Head of caudate nucleus (tissue), 42 donors: ENCODE measurements around the gene IL2RA.

Experiments used
- DNase-seq, 42 donors: peaks; one replicate each; pipeline versions ENCODE4 v3.0.0 to v3.0.0-alpha.2; 2020 to 2021; ENCODE audit warnings: mixed read lengths in 7 of 42
- intact Hi-C: fragments of 100-400 bp; cut with DNase I; formaldehyde crosslinking; loops from one replicate; pipeline ENCODE4 v1.15.0; 2022

Gene IL2RA

DNA sequence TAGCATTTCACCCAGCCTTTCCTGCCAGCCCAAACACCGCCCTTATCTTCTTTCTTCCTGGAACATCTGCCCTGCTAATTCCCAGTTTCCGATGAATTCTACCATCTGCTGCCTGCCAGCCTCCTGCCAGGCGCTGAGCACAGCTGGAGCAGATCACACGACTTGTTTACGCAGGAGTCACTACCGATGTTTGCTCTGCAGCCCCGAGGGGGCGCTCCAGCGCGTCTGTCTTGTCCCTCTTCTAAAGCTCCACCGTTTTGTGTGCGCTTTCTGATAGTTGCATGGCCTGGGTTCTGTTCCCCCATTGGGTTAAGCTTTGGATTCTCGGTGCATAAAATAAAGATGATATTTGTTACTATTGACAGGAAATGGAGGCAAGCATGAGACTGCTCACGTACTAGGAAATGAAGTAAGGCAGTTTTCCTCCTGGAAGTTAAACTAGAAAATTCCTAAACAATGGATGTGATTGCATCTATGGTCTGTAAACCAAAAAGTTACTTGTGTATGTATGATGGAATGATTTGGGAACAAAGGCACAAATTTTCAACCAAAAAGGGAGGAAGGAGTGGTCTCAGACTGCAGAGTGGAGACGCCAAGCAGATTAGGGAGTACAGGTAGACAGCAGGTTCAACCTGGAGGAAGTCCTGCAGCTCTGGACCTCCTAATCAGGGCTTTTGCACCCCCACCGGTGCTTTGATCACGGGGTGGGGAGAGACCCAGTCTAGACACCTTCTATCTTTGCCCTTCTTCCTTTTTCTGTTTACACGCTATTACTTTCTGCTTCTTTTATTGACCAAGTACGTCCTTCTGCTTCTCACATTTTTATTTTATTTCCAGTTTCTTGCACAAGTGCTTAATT, 24.4 kb upstream of the IL2RA start:
- peak; percentile 82 to 96 (median 93) for DNase-seq
- intact Hi-C loops: loop anchor here (5.0 to 10.0 kb wide), 2 partner anchors 72 to 76 kb away; no protein-coding TSS in a partner anchor

DNA sequence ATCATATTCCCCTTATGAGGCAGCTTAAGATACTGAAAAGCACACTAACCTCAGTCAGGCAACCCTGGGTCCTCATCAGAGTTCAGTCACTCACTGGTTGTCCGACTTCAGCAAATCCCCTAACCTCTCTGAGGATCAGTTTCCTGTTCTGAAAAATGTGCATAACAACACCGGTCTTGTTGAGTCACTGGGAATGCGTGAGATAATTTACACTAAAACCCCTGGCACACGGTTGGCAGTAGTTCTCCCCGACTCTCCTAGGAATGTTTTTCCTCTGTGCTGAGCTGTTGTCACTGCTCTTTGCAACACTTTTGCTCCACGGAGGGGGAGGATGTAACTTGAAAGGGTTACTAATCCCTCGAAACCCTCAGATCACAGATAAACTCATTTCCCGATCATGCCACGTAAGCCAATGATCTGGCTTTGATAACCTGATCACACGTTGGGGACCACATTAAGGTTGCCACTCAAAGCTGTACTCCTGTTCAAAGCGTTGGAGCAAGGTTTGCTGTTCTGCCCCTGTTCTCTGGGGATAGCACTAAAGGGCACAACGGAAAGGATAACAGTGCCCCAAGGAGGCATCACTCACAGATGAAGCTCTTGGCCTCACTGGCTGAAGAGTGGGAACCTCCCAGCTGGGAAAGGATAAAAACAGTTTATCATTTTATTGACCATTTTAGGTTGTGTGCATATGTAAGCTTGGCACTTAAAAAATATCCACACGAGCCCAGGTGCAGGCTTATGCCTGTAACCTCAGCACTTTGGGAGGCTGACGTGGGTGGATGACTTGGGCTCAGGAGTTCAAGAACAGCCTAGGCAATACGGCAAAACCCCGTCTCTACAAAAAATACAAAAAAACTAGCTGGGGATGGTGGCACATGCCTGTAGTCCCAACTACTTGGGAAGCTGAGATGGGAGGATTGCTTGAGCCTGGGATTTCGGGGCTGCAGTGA, 21.6 kb upstream of the IL2RA start:
- intact Hi-C loops: loop anchor here (10.0 kb wide), 1 partner anchor 69 kb away; no protein-coding TSS in a partner anchor
- DNase-seq: no peak

DNA sequence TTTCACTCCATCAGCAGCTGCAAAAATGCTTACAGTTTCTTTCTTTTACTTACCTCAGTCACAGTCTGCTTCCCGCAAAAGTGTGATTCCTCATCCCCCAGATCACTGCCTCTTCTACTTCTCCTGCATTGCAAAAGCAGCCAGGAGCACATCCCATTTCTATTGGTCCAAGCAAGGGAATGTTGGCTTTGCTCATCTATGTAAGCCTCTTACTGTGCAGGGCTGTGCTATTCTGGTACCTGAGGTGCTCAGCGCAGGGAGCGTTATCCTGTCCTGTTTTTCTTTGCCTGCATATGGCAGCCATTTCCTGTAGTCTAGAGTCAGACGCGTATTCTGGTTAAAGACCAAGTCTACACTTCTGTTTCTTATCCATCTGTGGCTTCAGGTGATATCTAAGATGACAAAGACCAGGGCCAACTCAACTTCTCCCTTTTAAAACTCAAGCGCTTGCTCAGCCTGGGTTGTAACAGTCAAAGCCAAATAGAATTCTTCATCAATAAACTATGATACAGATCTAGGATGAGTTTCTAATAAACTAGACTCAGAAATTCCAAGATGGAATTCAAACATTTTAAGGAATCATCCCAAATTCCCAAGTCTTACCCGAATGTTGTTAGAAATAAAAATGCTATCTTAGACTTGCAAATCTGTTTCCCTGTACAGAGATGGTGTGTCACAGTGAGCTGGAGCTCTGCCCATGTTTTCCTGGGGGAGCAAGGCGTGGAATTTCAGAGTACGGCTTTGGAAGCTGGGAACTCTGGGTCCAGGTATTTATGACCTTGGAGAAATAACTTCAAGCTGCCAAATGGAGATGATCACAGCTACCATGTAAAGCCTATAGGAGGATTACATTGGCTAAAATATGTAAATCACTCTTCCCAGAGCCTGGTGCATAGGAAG, 20.6 kb upstream of the IL2RA start:
- intact Hi-C loops: loop anchor here (10.0 kb wide), 1 partner anchor 68 kb away; no protein-coding TSS in a partner anchor

DNA sequence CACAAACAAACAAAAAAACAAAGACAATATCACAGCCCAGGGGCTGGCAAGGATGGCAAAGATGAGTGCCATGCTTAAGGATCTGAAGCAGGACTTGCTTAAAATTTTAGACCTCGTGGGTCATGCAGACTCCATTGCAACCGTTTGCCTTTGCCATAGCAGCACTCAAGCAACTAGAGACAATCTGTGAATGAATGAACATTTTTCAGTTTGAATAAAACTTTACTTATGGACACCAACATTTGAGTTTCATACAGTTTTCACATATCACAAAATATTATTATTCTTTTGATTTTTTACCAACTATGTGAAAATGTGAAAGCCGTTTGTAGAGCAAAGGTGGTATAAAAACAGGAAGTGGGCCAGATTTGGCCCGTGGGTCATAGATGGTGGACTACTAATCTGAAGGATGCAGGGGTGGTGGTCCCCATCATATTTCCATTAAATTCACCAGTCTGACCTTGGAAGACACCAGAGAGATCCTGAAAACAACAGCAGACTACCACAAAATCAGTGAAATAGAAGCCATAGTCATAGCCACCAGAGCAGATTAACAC, 18.3 kb upstream of the IL2RA start:
- intact Hi-C loops: loop anchor here (10.0 kb wide), 1 partner anchor 66 kb away; no protein-coding TSS in a partner anchor
- DNase-seq: no peak

More for the DNA sequence above, 20.6 kb upstream of the IL2RA start:
- DNase-seq: no peak

DNA sequence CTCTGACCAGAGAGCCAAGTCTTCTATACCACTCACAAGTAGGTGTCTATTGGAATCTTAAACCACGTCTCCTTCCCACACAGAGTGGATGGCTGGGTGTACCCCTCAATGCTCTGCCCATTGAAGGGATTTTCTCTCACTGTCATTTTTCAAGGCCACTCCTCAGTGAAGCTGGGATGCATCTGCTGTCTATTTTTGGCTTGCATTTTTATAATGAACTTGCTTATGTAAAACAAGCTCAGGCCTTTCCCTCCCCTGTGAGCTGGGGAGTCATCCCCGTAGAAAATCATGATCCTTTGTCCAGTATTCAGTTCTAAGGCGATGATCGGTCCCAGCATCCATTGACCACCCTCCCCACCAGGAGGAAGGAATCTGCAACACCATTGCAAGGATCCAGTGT, 16.9 kb upstream of the IL2RA start:
- DNase-seq: peak in 1 of 42 donors; percentile 4
- intact Hi-C loops: no loop called here

DNA sequence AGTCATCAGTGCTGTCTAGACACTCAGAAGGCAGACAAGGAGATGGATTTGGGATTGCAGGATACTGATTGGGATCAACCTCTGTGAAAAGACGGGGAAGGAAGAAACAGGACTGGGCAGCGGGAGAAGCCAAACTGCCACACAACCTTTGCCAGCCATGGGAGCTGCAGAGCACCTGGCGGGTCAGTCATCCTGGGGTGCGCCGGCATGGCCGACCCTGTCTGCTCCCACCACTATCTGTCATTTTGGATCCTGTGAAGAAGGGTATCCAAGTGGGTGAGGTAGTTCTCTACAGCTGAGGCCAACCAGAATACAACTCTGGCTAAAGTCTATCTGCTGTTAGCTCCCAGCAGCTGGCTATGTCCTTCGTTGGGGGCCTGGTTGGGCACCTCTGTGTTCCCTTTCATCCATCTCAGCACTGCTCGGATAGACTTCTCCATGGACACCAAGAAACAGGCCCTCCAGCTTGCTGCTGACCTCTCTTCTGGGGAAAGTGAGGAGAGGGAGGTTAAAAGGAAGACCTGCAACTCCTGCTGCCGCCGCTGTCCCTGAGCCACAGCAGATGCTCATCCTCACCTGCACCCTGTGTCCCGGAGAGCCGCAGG, 15.0 kb upstream of the IL2RA start:
- DNase-seq: no peak
- intact Hi-C loops: no loop called here

DNA sequence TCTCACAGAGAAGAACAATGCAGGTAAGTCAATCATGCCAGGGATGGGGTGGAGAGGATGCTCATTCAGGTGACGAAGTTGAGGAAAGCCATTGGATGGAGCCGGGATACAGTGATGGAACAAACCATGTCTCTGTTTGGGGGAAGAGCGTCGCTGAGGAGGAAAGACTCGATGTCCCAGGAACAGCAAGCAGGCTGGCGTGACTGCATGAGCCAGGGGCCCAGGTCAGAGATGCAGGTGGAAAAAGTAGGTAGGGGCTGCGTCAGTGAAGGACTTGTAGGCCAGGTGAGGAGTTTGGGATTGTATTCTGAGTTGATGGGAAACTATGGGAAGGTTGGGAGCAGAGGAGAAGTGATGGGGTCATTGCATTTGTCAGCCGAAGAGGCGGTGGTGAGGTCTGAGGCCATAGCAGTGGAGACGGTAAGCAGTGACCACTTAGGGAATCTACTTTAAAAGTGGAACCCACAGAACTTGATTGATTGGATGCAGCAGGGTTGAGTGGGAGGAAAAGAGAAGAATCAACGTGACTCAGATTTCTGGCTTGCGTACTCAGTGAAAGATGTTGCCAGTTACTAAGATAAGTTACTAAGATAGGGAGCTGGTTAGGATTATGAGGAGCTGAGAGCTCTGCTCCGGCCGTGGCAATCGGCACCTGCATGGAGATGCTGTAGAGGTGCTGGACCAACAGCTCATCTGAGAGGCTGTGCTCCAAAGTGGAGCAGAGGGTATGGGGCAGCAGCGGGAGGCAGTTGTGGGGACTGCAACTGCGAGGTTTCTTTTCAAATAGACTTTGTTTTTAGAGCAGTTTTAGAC, 12.5 kb upstream of the IL2RA start:
- DNase-seq: peak in 6 of 42 donors; percentile 7 to 54 (median 35)
- intact Hi-C loops: no loop called here

DNA sequence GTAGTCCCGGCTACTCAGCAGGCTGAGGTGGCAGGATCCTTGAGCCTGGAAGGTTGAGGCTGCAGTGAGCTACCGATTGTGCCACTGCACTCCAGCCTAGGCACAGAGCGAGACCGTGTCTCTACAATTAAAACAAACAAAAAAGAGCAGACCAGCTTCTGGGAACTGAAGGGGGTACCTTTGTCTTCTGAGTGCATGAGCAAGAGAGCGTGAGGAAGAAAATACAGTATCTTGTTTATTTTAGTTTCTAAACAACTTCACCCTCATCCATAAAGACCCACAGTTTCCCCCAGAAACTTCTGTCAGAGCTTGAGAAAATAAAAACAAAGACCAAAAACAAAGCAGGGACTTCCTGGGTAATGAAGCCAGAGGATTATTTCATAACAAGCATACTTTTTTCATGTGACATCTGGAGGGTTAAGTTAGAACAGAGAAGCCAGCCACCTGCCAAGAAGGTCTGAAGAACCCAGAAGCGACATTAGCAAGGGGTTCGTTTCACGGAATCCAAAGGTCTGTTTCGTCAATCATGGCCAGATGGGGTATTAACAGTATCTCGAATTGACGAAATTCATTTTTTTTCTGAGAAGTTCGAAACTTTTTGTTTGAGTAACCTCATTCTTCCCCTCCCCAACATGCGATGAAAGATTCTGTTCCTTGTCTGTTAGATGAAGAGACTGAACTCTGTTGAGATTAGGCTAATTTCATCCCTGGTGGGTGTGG, 10.2 kb upstream of the IL2RA start:
- DNase-seq: no peak
- intact Hi-C loops: no loop called here

DNA sequence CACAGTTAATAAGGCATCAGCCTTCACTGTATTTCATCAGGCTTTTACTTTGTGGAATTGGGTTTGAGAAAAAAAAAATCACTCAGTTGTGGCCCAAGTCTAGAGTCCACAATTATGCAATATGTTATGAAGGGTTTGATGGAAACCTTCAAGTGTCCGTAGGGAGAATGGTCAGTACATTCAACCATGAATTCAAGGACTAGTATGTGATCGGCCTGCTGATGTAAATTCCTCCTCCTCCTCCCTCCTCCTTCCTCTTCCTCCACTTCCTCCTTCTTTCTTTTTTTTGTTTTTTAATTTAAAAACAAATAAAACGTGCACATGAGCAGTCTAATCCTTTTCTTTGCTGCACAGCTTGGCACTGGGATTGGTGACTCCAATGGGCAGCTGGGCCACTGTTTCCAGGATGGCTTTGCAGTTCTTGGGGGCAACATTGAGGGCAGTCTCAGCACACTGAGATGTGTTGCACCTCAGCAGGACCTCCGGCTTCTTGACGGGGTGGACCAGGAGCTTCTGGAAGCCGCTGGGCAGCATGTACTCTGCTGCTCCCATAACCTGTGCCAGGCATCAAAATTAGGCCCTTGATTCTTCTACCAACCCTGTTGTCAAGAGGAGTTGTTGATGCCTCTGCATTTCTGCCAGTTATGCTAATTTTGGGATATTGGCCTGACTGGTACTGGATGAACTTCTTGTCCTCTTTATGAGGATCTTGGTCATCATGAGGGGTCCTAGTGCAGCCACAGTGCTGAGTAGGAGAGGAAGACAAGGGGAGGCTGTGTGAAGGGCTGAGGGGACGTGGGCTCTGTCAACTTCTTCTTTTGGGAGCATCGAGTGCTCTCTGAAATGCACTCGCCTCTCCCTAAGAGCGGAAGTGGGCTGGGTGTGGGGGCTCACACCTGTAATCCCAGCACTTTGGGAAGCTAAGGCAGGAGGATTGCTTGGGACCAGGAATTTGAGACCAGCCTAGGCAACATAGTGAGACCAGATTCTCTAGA, 9.3 kb upstream of the IL2RA start:
- intact Hi-C loops: no loop called here
- DNase-seq: peak in 1 of 42 donors; percentile 6

DNA sequence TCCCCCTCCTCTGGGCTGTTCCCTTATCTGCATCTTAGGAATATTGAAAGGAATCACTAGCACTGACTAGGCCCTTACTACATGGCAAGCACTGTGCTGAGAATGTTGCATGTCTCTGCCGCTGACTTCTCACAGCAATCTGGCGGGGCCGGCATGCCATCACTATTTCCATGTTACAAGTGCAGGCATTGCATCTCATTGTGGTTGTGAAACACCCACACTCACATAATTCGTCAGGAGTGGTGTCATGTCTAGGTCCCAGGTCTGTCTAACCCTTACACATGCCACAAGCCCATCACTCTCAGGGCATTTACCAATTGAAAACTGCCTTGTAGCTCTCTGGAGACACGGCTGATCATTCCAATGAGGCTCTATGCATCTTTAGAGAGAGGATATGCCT, 8.5 kb upstream of the IL2RA start:
- DNase-seq: peak in 1 of 42 donors; percentile 1
- intact Hi-C loops: no loop called here

DNA sequence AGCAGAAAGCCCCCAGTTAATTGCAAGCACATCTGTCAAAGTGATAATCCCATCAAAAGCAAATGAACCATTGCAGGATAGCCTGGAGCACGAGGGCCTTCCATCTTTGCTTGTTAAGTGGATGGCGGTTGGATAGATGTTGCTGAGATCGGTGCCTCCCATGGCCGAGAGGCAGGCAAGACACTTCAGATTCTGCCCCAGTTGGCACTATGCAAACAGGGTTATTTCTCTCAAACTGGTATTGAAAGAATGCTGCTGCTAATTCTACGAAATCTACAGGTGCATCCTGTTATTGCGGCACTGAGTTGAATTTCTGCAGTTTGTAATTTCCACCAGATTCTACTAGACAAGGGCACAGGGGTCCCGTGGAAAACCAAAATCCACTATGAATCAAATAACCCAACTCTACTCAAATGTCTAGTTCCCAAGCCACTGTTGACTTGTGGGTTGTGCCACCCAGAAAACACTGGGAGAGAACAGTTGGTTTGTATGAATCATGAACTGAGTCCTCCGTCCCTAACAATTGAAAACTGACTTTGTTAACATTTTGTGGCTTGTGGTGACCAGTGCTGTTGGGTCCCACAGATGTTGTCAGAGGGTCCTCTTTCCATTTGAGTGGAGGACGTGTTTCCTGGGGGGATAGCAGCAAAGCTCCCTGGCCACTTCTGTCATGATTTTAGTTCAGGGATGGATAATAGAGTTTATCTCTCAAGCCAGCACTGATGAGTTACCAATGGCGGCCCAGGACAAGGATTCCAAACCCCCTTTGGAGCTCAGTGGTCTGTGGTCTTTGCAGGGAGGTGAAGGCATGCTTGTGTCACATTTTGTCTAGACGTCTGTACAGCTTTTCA, 7.1 kb upstream of the IL2RA start:
- intact Hi-C loops: no loop called here
- no peak for DNase-seq

DNA sequence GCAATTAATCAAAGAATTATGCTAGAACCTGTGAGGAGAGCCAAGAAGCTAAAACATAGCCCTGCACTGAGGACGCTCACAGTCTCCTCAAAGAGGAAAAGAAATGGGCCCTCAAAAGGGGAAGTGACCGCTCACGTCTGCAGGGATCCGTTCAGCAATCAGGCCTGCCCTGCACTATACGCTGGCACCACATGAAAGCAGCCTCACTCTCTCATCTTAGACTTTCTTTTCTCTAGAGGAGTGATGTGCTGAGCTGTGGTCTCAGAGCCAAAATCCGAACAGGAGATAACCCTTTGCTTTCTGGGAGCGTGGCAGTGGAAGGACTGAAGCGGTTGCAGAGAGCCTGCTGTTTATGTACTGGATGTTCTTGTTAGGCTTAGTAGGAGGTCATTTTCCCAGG, 6.3 kb upstream of the IL2RA start:
- intact Hi-C loops: no loop called here
- peak in 8 of 42 donors; percentile 24 to 47 (median 26) for DNase-seq

DNA sequence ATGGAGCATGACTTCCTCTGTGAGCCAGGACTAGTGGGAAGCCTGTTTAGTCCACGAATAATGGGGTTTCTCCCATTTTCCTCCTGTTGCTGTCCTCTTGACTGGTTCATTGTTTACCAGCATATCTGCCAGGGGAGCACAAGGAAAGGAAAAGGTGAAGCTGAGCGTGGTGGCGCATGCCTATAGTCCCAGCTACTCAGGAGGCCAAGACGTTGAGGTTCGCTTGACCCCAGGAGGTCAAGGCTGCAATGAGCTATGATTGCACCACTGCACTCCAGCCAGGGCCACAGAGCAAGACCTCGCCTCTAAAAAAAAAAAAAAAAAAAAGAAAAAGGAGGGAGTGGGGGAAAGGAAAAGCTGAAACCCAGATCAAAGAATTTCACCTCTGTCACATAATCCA, 5.8 kb upstream of the IL2RA start:
- no peak for DNase-seq
- intact Hi-C loops: no loop called here

DNA sequence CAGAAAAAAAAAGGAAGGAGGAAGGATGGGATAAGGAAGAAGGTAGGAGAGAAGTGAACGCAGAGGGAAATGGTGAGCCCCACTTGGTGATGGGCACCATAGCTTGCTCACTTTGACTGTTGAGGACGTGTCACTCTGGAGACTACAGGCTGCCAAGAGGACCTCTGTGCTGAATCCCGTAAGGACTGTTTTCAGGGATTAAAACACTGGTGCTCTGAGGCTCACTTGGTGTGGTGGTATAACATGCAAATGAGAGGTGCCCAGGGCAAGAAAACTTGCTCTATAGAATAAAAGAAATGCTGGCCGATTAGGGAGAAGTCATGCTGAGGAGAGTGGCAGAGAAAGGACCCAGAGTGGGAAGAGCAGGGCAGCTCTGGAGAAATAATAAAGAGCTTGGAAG, 5.3 kb upstream of the IL2RA start:
- intact Hi-C loops: no loop called here
- DNase-seq: no peak
